NK-92 (cell line): ENCODE results near the gene DTNBP1.

Experiments used
- DNase-seq: peaks from one replicate; lab custom pipeline; 2025; ENCODE audit not compliant: unreplicated experiment; lab: John Stamatoyannopoulos, UW

Gene DTNBP1, protein sequence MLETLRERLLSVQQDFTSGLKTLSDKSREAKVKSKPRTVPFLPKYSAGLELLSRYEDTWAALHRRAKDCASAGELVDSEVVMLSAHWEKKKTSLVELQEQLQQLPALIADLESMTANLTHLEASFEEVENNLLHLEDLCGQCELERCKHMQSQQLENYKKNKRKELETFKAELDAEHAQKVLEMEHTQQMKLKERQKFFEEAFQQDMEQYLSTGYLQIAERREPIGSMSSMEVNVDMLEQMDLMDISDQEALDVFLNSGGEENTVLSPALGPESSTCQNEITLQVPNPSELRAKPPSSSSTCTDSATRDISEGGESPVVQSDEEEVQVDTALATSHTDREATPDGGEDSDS

DNA sequence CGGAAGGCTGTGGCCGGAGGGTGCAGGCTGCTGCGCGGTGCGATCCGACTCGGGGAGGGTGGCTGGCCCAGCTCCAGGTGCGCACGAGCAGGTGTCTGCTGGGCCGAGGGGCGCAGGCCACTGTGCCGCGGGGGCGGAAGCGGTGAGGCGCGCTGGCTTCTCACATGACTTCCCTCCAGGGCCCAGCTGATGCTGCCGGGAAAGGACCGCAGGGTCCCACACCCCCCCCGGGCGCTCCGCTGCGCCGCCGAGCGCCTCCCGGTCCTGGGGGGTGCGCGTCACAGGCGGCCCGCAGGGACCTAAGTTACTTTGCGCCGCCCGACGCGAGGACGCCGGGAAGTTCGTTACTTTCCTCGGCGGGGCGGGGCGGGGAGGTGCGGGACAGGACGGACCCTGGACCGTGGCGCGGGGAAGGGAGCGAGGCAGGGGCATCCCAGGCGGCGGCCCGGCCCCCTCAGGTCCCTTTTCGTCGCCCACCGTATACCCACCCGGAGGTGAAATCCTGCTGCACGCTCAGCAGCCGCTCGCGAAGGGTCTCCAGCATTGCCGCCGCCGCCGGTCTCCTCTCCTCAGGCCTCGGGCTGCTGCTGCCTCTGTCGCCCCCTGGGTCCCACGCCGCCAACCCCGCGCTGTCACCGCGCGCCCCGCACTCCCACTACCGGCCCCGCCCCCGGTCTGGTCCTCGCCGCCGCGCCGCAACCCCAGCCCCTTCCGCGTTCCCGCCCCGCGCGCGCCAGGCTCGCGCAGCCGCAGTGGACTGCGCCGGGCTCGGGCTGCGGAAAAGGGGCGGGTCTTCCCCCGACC lies at the start of gene DTNBP1:
DTNBP1 (minus strand) TSS at position 703 of the 804 bp plus-strand sequence; CDS start at position 544, 159 bp downstream.
- DNase-seq, result no peak

DNA sequence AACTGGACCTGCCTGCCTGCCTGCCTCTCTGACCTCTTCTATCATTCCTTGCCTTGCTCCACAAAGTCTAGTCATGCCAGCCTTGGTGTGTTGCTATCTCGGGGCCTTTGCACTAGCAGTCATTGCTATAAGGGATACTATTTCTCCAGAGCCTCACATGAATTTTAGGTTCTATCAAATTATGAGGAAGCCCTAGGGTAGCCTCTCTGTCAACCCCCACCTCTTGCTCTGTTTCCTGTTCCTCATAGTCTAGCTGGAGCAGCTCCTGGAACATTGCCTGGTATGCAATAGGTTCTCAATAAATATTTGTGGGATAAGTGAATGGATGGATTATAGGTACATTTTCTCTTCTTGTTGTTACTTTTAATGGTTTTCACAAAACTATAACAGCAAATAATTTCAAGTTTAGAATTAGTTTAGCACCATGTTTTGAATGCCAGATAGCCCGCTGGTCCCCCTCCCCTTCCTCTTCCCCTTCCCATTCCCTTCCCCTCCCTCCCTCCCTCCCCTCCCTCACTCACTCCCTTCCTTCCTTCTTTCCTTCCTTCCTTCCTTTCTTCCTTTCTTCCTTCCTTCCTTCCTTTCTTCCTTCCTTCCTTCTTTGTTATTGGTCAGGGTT lies 46.9 kb upstream of the DTNBP1 start:
- no peak for DNase-seq

DNA sequence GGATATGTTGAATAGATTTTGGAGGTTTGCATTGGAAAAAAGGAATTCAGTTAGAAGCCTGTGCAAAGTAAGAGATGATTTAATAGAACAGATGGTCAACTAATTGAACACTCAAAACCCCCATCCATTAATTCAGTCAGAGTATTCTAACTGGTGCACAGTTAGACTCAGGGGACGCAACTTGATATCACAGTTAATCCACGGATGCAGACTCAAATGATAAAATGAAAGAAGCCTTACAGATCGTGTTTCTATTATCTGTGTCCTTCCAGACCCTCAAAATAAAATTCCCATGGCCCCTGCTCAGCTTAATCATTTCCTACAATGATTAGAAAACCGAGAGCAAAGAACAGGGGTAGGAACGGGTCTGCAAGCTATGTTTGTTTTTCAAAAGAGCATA lies 45.4 kb upstream of the DTNBP1 start:
- no peak for DNase-seq

DNA sequence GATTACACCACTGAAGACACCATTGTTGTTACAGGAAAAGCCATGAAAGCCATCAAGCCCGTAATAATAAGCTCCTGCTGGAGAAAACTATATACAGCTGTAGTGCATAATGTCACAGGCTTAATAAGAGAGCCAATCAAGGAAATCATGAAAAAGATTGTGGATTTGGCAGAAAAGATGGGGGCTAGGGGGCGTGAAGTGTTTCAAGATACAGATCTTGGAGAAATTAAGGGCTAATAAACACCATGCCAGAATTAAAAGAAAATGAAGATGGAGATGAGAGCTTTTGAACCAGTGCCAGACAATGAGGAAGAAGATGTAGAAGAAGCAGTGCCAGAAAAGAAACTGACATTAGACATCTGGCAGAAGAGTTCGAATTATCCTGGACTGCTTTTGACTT lies 43.2 kb upstream of the DTNBP1 start:
- DNase-seq, result no peak

DNA sequence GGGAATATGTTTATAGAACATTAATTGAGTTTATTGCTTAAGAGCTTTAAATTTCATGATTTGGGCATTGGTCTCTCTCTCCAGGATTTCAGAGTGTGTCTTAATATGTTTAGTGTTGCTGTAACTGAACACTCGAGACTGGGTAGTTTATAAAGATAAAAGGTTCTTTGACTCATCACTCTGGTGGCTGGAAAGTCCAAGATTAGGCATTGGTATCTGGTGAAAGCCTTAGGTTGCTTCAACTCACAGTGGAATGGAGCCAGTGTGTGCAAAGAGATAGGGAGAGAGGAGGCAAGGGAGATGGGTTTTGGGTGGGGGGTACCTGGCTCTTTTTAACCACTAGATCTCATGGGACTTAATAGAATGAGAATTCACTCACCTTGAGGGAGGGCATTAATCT lies 35.6 kb upstream of the DTNBP1 start:
- no peak for DNase-seq

DNA sequence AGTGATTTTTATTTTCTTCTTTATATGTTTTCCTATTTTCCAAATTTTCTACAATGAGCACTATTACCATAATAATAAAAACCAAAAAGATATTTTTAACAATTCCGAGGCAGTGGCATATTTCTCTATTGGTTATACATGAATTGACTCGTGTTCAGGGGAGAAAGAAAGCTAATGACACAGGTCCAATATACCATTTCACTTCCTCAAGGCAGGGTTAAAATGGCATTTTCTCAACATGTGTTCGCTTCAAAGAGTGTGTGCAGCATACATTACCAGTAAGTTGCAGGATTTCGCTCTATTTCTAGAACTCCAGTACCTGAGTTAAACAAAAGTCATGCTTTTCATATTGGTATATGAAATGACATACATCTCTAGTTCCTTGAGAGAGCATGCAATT lies 35.1 kb upstream of the DTNBP1 start:
- no peak for DNase-seq

DNA sequence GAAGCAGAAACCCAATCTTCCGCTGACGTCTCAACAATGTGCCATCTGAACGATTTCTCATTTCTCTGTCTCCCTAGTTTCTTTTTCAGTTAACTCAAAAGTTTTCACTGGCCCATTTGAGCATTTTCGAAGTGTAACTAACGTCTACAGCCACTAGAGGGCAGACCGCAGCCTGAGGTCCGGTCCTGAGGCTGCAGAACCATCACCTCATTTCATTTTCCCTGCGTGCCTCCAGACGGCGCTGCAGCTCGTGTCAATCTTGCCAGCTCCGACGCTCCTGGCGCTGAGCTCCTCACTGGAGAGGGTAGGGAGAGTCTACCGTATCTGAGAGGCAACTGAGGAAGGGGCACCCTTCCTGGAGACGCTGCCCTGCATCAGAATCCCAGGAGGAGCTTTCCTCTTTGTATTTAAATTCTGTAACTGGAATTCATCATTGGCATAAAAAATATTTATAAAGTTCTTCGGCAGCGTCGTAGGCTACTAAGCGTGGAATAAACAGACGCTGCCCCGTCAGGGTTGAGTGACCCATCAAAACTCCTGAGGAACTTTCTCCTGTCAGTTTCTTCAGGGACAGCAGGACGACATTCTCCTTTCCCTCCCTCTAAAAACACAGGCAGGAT lies 28.5 kb upstream of the DTNBP1 start:
- DNase-seq, result no peak

DNA sequence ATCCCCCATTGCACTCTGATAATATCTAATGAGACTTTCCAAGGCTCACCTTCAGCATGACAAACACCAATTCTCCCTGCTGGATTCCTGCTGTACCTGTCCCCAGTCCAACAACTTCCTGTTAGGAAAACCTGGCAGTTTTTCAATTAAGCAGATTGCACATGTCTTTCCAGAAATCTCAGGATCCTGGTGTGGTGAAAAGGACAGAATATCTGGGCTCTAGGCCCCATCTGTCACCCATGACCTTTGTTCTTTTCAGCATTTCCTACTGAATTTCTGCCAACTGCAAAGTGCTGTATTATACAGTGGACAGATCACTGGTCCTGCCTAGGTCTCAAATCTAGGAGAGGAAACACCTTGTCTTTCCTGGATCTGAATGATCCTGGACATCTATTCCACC lies 27.7 kb upstream of the DTNBP1 start:
- DNase-seq, result no peak

DNA sequence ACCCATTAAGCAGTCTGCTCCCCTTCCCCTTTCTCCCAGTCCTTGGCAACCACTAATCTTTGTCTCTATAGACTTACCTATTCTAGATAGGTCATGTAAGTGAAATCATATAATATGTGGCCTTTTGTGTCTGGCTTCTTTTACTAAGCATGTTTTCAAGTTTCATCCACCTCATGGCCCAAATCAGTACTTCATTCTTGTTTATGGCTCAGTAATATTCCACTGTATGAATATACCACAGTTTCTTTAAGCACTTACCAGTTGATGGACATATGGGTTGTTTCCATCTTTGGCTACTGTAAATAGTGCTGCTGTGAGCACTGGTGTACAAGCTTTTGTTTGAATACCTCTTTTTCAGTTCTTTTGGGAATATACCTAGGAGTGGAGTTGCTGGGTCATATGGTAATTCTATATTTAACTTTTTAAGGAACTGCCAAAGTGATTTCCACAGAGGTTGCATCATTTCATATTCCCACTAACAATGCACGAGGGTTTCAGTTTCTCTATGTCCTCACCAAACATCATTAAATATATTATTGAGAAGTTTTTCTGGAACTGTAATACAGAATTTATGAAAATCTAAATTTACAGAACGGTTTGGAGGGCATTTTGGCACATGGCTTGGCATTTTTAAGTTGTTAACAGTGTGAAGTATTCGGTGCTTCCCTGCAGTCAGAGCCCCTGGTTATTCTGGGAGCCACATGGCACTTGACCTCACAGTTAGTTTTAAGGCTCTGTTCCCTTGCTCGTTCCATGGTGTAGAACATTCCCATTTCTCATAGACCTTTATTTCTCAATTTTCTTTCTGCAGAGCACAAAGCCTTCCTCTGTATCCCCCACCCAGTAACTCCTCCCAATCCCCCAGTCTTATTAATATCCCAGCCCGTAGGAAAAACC lies 27.0 kb upstream of the DTNBP1 start:
- no peak for DNase-seq

DNA sequence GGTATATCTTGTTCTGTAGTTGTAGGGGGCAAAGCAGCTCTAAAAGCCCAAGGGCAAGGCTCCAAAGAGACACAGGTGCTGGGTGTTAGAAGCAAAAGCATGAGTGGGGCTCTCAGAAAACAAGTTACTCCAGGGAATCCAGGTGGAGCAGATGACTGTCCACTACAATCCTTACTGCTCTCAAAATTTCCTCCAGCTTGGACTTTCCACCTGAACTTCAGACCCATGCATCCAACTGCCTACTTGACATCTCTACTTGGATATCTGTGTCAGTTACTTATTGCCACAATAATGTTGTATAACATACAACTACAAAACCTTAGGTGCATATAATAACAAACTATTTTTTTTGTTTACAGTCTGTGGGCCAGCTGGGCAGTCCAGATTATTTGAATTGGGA lies 22.8 kb upstream of the DTNBP1 start:
- DNase-seq, result no peak

DNA sequence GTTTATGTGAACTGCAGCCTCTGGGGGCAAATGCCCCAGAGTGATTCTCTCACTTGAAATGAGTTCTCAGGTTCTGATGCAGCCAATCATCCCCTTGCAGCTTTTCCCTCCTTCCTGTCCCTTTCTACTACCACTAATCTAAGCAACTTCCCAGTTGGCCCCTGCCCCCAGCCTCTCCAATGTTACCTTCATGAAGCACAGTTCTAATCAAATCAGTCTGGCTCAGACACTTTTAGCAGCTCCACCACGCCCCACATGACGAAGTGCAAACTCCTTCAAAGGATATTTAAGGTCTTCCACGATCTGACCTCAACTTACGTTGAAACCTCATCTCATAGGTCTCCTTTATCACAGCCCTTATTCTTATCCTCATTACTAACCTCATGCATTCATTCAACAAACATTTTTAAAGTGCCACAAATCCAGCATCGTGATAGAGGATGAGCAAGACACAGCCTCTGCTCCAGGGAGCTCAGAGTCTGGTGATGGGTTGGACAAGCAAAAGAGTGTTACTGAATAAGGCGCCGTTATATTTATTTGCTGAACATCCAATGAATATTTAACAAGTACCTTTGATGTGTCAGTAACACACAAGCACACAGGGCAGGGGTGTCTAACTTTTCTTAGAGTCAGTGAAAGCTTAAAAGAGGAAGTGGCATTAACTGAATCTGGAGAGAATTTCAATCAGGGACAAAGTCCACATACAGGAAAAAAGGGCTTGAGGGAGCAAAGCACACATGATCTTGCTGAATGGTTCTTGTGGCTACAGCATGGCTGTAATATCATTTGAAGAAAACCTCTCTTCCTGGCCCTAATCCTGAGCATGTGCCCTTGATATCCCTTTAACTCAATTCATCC lies 20.4 kb upstream of the DTNBP1 start:
- no peak for DNase-seq

DNA sequence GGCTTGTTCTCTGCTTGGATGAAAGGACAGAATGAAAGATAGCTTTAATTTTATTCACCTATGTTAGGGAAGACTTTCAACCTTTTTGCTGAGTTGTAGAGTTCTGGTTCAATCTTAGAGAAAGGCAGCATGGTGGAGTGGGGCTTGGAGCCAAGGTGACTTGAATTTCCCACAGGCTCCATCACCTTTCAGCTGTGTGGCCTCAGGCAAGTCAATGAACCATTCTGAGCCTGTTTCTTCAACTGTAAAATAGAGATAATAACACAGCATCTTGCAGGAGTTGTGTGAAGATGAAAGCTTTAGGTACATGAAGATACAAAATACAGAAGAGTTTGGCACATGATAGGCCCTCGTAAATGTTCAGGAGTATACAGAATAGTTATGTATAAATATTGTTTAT lies 19.1 kb upstream of the DTNBP1 start:
- no peak for DNase-seq

DNA sequence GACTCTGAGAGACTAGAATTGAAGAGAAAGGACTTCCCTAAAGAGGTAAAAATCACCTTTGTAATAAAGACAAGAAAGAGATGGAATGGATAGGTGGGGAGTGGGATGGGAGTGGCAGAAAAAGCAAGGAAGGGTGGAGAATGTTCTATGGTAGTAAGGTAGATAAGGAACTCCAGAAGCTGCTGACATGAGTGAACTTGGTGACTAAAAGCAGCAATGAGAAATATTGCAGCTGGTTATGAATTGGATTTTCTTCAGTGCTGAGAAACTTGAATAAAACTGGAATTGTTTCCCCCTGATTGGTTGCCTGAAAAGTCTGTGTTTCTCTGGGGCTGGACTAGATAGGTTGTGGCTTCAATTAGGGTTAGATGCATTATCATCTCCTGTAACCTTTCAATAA lies 15.7 kb upstream of the DTNBP1 start:
- no peak for DNase-seq

DNA sequence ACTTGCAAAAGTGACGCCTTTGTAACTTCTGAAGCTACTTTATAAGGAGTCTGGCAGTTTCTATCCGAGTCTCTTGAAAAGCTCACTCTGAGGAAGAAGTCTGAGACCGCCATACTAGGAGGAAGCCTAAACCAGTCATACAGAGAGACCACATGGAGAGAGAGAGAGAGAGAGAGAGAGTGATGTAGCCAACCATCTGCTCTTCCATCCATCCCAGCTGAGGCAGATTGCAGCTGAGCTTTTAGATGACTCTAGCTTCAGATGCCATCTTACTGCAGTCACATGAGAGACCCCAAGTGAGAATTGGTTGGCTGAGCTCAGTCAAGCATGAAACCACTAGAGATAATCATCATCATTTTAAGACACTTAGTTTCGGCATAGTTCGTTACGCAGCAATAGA lies 15.0 kb upstream of the DTNBP1 start:
- no peak for DNase-seq

DNA sequence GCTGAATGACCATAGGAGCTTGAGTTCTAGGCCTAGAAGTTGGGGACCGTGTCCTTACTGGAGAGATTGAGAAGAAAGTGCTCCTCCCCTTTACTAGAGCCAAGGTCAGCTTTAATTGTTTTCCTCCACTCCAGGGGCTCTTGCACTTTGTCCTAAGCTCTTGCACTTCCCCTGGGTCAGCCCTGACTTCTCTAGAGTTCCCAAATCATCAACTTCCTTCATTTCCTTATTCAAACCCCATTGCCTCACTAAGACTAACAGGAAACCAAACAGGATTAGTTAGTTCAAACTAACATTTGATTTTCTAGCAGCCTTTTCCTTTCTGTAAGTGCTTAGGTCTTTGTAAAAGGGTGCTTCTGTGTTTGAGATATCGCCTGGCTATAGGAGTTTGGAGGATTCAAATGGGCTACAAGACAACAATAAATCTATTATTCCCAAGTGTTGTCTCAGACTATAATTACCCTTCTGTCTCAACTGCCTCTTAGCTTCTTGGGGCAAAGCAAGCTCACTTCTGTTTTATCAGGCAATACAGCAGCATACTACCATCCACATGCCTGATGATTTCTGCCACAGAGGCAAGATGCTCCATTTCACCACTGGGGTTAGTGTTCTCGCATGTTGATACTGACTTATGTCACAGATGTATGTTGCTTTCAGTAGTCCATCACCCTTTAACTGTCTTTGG lies 12.8 kb upstream of the DTNBP1 start:
- no peak for DNase-seq

DNA sequence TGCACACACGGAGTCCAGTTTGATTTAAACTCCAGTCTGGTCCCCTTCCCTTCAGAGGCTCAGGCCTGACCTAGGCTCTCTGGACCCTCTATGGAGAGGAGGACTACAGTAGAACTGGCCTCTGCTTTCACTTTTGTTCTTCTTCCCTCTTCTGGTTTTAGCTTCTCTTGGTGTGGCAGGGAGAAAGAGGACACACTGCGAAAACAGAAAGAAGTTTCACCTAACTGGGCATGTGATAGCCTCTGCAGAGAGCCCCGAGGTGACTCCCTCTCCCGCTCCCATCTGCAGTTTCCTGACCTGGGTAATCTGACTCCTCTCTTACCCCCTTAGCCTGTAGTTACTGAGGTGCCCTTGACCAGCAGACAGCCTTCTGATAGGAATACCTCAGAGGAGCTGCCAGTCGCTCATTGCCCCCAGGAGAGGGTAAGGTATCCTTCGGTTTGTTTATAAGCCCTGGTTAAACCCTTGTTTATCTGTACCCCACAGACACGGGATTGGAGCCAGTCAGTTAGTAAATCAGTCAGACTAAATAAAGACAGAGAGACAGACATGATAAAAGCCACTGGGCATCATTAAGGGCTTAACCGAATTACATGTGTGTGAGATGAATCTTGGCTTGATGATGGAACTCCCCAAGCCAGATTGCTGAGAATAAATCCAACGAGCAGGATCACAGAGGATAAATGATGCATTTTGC lies 12.0 kb upstream of the DTNBP1 start:
- DNase-seq, result no peak

DNA sequence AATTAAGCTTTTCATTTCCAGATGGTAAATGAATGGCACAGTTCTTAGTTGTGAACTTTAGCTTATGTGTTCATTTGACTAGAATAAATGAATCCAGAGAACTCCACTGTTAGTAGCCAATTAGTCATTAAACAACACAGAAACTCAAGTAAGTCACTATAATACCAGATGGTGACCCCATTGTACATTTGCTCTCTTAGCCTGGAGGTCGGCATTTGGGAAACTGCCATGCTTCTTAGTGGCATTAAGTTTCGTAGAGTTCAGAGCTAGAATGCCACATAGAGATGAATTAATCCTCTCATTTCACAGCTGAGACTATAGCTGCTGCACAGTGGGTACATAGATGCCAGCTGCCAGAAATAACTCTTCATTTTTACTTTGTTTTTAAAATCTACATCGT lies 10.8 kb upstream of the DTNBP1 start:
- DNase-seq, result no peak

DNA sequence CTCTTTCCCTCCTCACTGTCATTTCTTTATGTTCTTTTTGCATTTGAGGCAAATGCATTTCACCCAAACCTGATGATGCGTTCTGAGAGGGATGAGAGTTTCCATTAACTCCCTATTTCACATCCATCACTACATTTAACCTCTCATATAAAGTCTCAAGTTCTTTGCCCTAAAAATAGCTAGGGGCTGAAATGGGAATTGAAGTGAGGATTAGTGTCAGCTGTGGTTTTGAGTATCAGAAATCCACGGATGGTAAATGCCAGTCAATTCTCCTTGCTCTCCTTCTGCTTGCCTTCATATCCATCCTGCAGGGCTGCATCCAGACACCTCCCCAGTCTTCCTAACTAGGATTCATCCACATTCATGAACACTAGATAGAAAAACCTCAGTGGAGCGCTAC lies 10.0 kb upstream of the DTNBP1 start:
- no peak for DNase-seq

DNA sequence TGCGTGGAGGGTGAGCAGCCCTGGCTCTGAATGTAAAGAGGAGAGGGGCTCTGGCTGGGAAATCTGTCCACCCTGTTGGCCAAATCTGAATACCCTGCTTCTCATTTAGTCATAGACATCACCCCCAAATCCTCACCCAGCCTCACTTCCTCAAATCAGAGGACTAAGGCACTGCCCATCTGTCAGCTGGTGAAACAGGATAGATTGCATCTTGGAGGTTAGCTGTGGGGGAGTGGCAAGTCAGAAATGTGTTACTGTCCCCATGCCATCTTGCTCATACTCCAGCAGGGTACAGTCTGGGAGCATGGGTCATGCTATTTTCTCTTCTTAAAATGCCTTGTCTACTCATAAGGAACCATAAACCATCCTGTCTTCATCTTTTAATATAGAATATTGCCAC lies 9.5 kb upstream of the DTNBP1 start:
- no peak for DNase-seq
